CD14-positive monocyte (primary cell): ENCODE results near the gene RAB31. TPM values are rescaled to one million over a fixed set of nuclear protein-coding genes. Genes with fewer than 3 reads are reported as not detected.

Experiments
- DNase-seq, 3 donors: peaks; one replicate each; pipeline ENCODE4 v3.0.0-alpha.2; 2011 to 2022
- H2AFZ ChIP-seq: 2 replicates; pipeline ENCODE4 v1.6.0; 2012; ENCODE audit warnings: mild to moderate bottlenecking, low read depth, low read length, inconsistent platforms; ENCODE audit not compliant: insufficient read depth, poor library complexity, severe bottlenecking
- H3K27ac ChIP-seq, 2 donors: 1 replicate in 1 of 2; 2 replicates in 1 of 2; pipeline ENCODE4 v1.5.1; 2012 to 2013; ENCODE audit warnings: low read length in 2 of 2, control low read depth in 1 of 2, inconsistent platforms in 1 of 2, low read depth in 1 of 2, mild to moderate bottlenecking in 1 of 2
- H3K27me3 ChIP-seq, 2 donors: one replicate each; pipeline versions ENCODE4 v1.6.0 to v1.6.1; 2011 to 2013; ENCODE audit warnings: low read length in 2 of 2; ENCODE audit not compliant: control insufficient read depth in 2 of 2, insufficient read depth in 2 of 2
- H3K36me3 ChIP-seq, 2 donors: replicated peaks in 1 of 2; 1 replicate in 1 of 2; 2 replicates in 1 of 2; pipeline versions ENCODE4 v1.5.1 to v1.6.1; 2012 to 2013; ENCODE audit warnings: low read length in 2 of 2, control low read depth in 1 of 2, inconsistent platforms in 1 of 2, mild to moderate bottlenecking in 1 of 2; ENCODE audit not compliant: insufficient read depth in 2 of 2, control insufficient read depth in 1 of 2
- H3K4me1 ChIP-seq, 2 donors: 1 replicate in 1 of 2; 2 replicates in 1 of 2; pipeline versions ENCODE4 v1.5.1 to v1.6.1; 2012 to 2013; ENCODE audit warnings: low read length in 2 of 2, control low read depth in 1 of 2, inconsistent platforms in 1 of 2, mild to moderate bottlenecking in 1 of 2, moderate library complexity in 1 of 2; ENCODE audit not compliant: insufficient read depth in 2 of 2, control insufficient read depth in 1 of 2
- H3K4me2 ChIP-seq: replicated peaks from 2 replicates; pipeline ENCODE3; 2012; ENCODE audit warnings: low read length, moderate library complexity, mild to moderate bottlenecking; ENCODE audit not compliant: poor library complexity, severe bottlenecking; ENCODE audit errors: extremely low read depth
- H3K4me3 ChIP-seq, 3 experiments: fragments of 200-600 bp in 1 of 3; sonication (generic) in 1 of 3; replicated peaks in 1 of 3; 1 replicate in 2 of 3; 2 replicates in 1 of 3; pipeline ENCODE4 v1.5.1; 2011 to 2013; ENCODE audit warnings: low read length in 3 of 3, mild to moderate bottlenecking in 3 of 3, control low read depth in 2 of 3, low read depth in 2 of 3, inconsistent platforms in 1 of 3, moderate library complexity in 1 of 3
- H3K79me2 ChIP-seq: 2 replicates; pipeline ENCODE4 v1.6.0; 2012; ENCODE audit warnings: mild to moderate bottlenecking, control low read depth, inconsistent platforms, low read length, moderate library complexity; ENCODE audit not compliant: insufficient read depth
- H3K9ac ChIP-seq: 2 replicates; pipeline ENCODE4 v1.6.0; 2017; ENCODE audit warnings: low read length, mild to moderate bottlenecking; ENCODE audit not compliant: insufficient read depth, poor library complexity, severe bottlenecking
- H3K9me3 ChIP-seq, 2 donors: replicated peaks in 1 of 2; 1 replicate in 1 of 2; 2 replicates in 1 of 2; pipeline versions ENCODE4 v1.5.1 to v1.6.1; 2012 to 2013; ENCODE audit warnings: low read length in 2 of 2, control low read depth in 1 of 2; ENCODE audit not compliant: control insufficient read depth in 1 of 2, insufficient read depth in 1 of 2
- H4K20me1 ChIP-seq: 2 replicates; pipeline ENCODE4 v1.6.0; 2012; ENCODE audit warnings: mild to moderate bottlenecking, low read length, control low read depth, moderate library complexity; ENCODE audit not compliant: insufficient read depth
- H3K27ac Mint-ChIP-seq, 7 donors: one replicate each; pipeline ENCODE4 v1.8.0; 2020; ENCODE audit warnings: mild to moderate bottlenecking in 7 of 7, mixed read lengths in 7 of 7, moderate library complexity in 6 of 7, inconsistent platforms in 2 of 7
- H3K27me3 Mint-ChIP-seq, 3 donors: one replicate each; pipeline ENCODE4 v1.8.0; 2021 to 2022; ENCODE audit warnings: low read depth in 3 of 3, mild to moderate bottlenecking in 3 of 3, mixed read lengths in 3 of 3, moderate library complexity in 3 of 3, inconsistent platforms in 1 of 3
- H3K36me3 Mint-ChIP-seq, 2 donors: one replicate each; pipeline ENCODE4 v1.8.0; 2020; ENCODE audit warnings: mixed read lengths in 2 of 2, inconsistent platforms in 1 of 2, mild to moderate bottlenecking in 1 of 2
- H3K4me1 Mint-ChIP-seq: one replicate; pipeline ENCODE4 v1.8.0; 2020; ENCODE audit warnings: mild to moderate bottlenecking, mixed read lengths
- H3K4me3 Mint-ChIP-seq, 2 donors: one replicate each; pipeline ENCODE4 v1.8.0; 2020; ENCODE audit warnings: mild to moderate bottlenecking in 2 of 2, mixed read lengths in 2 of 2, moderate library complexity in 1 of 2
- H3K9me3 Mint-ChIP-seq, 7 donors: one replicate each; pipeline ENCODE4 v1.8.0; 2020 to 2022; ENCODE audit warnings: mixed read lengths in 7 of 7, mild to moderate bottlenecking in 6 of 7, moderate library complexity in 6 of 7, inconsistent platforms in 2 of 7
- WGBS: methylation state at CpG from one replicate; pipeline ENCODE4 v1.1.5; 2013; ENCODE audit warnings: missing lambda C conversion rate; ENCODE audit not compliant: insufficient coverage; 5-methylcytosine and 5-hydroxymethylcytosine counted together
- intact Hi-C, 2 donors: fragments of 100-400 bp; cut with micrococcal nuclease; formaldehyde crosslinking; loops; one replicate each; pipeline versions ENCODE4 v1.15.0 to v1.15.1; 2023
- polyA plus RNA-seq, 3 donors: library from polyadenylated mRNA; depleted of rRNA in 1 of 3; unstranded in 2 of 3; stranded (reverse) in 1 of 3; fragments of 300-500 nt in 2 of 3; fragments of >200 nt in 1 of 3; fragmentation: Illumina TruSeq in 2 of 3; gene quantifications; 1 replicate in 2 of 3; 2 replicates in 1 of 3; pipeline ENCODE4 v1.2.3, GENCODE V29; 2012 to 2021
- TF ChIP-seq, protein P1 (sequence below): fragments of 200-600 bp; IDR thresholded peaks from one replicate; pipeline ENCODE4 v1.8.0; 2022; ENCODE audit warnings: antibody characterized with exemption, mild to moderate bottlenecking

Gene RAB31
- polyA plus RNA-seq, 3 donors: 106 to 367 (median 348) TPM

DNA sequence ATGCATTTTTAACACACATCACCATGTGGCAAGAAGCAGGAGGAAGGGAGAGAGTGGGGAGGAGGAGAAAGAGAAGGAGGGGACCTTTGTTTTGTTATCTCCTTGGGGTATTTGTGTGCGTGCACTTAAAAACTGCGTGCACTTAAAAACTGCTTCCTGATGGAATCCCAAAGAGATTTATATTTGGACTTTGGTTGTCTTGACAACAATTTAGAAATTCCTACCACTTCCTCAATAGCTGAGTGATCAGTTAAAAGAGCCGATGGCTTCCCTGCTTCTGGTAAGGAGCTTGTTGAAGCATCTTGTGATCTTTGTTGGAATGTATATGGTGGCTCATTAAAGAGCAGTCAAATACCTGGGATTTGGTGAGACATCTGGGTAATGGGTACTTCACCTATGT, 4.5 kb downstream of the RAB31 start:
- Mint-ChIP-seq H3K27ac (peak overlapping the region; percentile 94 to 97 (median 95)), H3K9me3 (peaks cover 0 to 4% (median 2%) of the 10 kb centered on the region in 7 donors), H3K4me1 (peaks cover 84% of the 10 kb centered on the region), H3K27me3 (peaks cover 0 to 6% (median 1%) of the 10 kb centered on the region in 3 donors), H3K4me3 (peak overlapping the region; percentile 83 to 98), H3K36me3 (peaks cover 37 to 38% of the 10 kb centered on the region in 2 donors)
- Histone ChIP-seq H3K9ac (peak overlapping the region; percentile 42), H3K36me3 (peaks cover 0 to 22% of the 10 kb centered on the region in 2 donors), H3K9me3 (no peaks in the 10 kb centered on the region), H3K27me3 (no peaks in the 10 kb centered on the region), H3K27ac (peak overlapping the region; percentile 85 to 94), H2AFZ (no peak overlapping the region), H4K20me1 (peaks cover 86% of the 10 kb centered on the region), H3K4me3 (peak overlapping the region in 1 of 3 experiments; percentile 98), H3K4me1 (peaks cover 83 to 86% of the 10 kb centered on the region in 2 donors), H3K79me2 (peaks cover 94% of the 10 kb centered on the region), H3K4me2 (peak overlapping the region; percentile 93)
- WGBS: 0% methylated on average over 1 of the region's 3 CpGs
- TF ChIP-seq, protein P1, sequence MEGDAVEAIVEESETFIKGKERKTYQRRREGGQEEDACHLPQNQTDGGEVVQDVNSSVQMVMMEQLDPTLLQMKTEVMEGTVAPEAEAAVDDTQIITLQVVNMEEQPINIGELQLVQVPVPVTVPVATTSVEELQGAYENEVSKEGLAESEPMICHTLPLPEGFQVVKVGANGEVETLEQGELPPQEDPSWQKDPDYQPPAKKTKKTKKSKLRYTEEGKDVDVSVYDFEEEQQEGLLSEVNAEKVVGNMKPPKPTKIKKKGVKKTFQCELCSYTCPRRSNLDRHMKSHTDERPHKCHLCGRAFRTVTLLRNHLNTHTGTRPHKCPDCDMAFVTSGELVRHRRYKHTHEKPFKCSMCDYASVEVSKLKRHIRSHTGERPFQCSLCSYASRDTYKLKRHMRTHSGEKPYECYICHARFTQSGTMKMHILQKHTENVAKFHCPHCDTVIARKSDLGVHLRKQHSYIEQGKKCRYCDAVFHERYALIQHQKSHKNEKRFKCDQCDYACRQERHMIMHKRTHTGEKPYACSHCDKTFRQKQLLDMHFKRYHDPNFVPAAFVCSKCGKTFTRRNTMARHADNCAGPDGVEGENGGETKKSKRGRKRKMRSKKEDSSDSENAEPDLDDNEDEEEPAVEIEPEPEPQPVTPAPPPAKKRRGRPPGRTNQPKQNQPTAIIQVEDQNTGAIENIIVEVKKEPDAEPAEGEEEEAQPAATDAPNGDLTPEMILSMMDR: no peak
- peak; percentile 46 to 89 (median 72) for DNase-seq
- intact Hi-C loops: loop anchor here in 1 of 2 donors (5.0 kb wide), 1 partner anchor 70 kb away; no protein-coding TSS in a partner anchor

GRCh38 chr18:9714266-9715087, 6.4 kb downstream of the RAB31 start:
- H3K27ac Mint-ChIP-seq: peak overlapping the region; percentile 84 to 95 (median 89)
- H3K4me1 ChIP-seq: peaks cover 81 to 83% of the 10 kb centered on the region in 2 donors
- no peak overlapping the region for H3K4me3 Mint-ChIP-seq
- no peak overlapping the region for H3K9ac ChIP-seq
- H3K27me3 Mint-ChIP-seq: peaks cover 0 to 6% (median 2%) of the 10 kb centered on the region in 3 donors
- no peak for DNase-seq
- H3K27ac ChIP-seq: peak overlapping the region; percentile 62 to 94
- peaks cover 0 to 2% (median 0%) of the 10 kb centered on the region in 7 donors for H3K9me3 Mint-ChIP-seq
- peaks cover 92% of the 10 kb centered on the region for H4K20me1 ChIP-seq
- no peaks in the 10 kb centered on the region for H3K9me3 ChIP-seq
- TF ChIP-seq, protein P1: no peak
- no peaks in the 10 kb centered on the region for H3K27me3 ChIP-seq
- intact Hi-C loops: loop anchor here in 1 of 2 donors (5.0 kb wide), 1 partner anchor 68 kb away; no protein-coding TSS in a partner anchor
- WGBS: 100% methylated on average over 6 of the region's 10 CpGs
- H3K36me3 ChIP-seq: peaks cover under 1 to 29% of the 10 kb centered on the region in 2 donors
- peaks cover 43 to 51% of the 10 kb centered on the region in 2 donors for H3K36me3 Mint-ChIP-seq
- peaks cover 84% of the 10 kb centered on the region for H3K4me1 Mint-ChIP-seq
- H3K79me2 ChIP-seq: peaks cover 99% of the 10 kb centered on the region
- no peak overlapping the region for H3K4me3 ChIP-seq
- H3K4me2 ChIP-seq: no peak overlapping the region
- no peak overlapping the region for H2AFZ ChIP-seq
